GM12878 (cell line): ENCODE results near the gene RIPK3. TPM values are rescaled to one million over a fixed set of nuclear protein-coding genes. Genes with fewer than 3 reads are reported as not detected.

Source experiments
- ATAC-seq: fragments of 200-7000 bp; cut with Tn5 transposase; 3 replicates; pipeline ENCODE4 v1.9.1; 2020; ENCODE audit warnings: mild to moderate bottlenecking, moderate library complexity
- BruUV-seq: library from RNA; stranded (reverse); fragments of 400-500 nt; replicated peaks from 2 replicates; lab custom pipeline; 2021; lab: Mats Ljungman, UMichigan
- CTCF ChIA-PET: fragments of 300-600 bp; sonication (Branson Sonifier 250); formaldehyde crosslinking; extraction: SDS; loops from one replicate; lab custom pipeline; 2021; ENCODE audit warnings: inconsistent platforms; lab: Yijun Ruan, JAX
- POLR2A ChIA-PET: fragments of 350-600 bp; formaldehyde crosslinking; extraction: SDS; loops from one replicate; lab custom pipeline; 2021; ENCODE audit warnings: inconsistent platforms; lab: Charles Lee
- RAD21 ChIA-PET: fragments of 300-600 bp; sonication (Branson Sonifier 250); formaldehyde crosslinking; loops from one replicate; lab custom pipeline; 2023; ENCODE audit warnings: antibody characterized with exemption; ENCODE audit not compliant: unreplicated experiment; lab: Charles Lee
- SMC1A ChIA-PET: fragments of 300-600 bp; sonication (Branson Sonifier 250); formaldehyde crosslinking; loops from one replicate; lab custom pipeline; 2023; ENCODE audit not compliant: unreplicated experiment, uncharacterized antibody; lab: Charles Lee
- DNase-seq: peaks from one replicate; pipeline ENCODE4 v3.0.0-alpha.2; 2011; ENCODE audit warnings: low read depth, low spot score
- FAIRE-seq: peaks from 3 replicates; lab custom pipeline; 2011; peaks lifted over from hg19 to GRCh38; lab: Jason Lieb, UNC
- H2AFZ ChIP-seq: 2 replicates; pipeline ENCODE4 v1.6.0; 2011; ENCODE audit warnings: low read depth, low read length, control low read depth; ENCODE audit not compliant: control insufficient read depth
- H3K27ac ChIP-seq: 2 replicates; pipeline ENCODE4 v1.5.1; 2011; ENCODE audit warnings: control low read depth; ENCODE audit not compliant: control insufficient read depth, insufficient read depth
- H3K27me3 ChIP-seq, 2 experiments: replicated peaks in 1 of 2; 2 replicates each; pipeline versions ENCODE4 v1.6.0 to v1.6.1; 2011; ENCODE audit warnings: low read length in 1 of 2; ENCODE audit not compliant: control insufficient read depth in 2 of 2, insufficient read depth in 2 of 2
- H3K36me3 ChIP-seq, 2 experiments: 2 replicates each; pipeline ENCODE4 v1.5.1; 2011; ENCODE audit warnings: low read length in 1 of 2; ENCODE audit not compliant: control insufficient read depth in 2 of 2, insufficient read depth in 2 of 2
- H3K4me1 ChIP-seq: 2 replicates; pipeline ENCODE4 v1.6.1; 2011; ENCODE audit warnings: mild to moderate bottlenecking, low read length, moderate library complexity, mixed read lengths; ENCODE audit not compliant: control insufficient read depth, insufficient read depth
- H3K4me2 ChIP-seq: 2 replicates; pipeline ENCODE4 v1.6.0; 2011; ENCODE audit warnings: control low read depth; ENCODE audit not compliant: control insufficient read depth, insufficient read depth
- H3K4me3 ChIP-seq: fragments of 200-600 bp; sonication (generic); 2 replicates; pipeline ENCODE4 v1.5.1; 2016
- H3K79me2 ChIP-seq: 2 replicates; pipeline ENCODE4 v1.6.0; 2011; ENCODE audit warnings: low read length; ENCODE audit not compliant: control insufficient read depth, insufficient read depth
- H3K9ac ChIP-seq: 2 replicates; pipeline ENCODE4 v1.8.0; 2011; ENCODE audit warnings: low read length, control low read depth, mixed read lengths; ENCODE audit not compliant: control insufficient read depth, insufficient read depth
- H3K9me3 ChIP-seq: replicated peaks from 3 replicates; pipeline ENCODE4 v1.5.1; 2011; ENCODE audit warnings: mild to moderate bottlenecking, low read length; ENCODE audit not compliant: control insufficient read depth, insufficient read depth
- H4K20me1 ChIP-seq: 2 replicates; pipeline ENCODE4 v1.6.0; 2011; ENCODE audit not compliant: control insufficient read depth, insufficient read depth
- ATF7 ChIP-seq: fragments of 450-650 bp; IDR thresholded peaks from 2 replicates; pipeline ENCODE4 v1.6.1; 2016; ENCODE audit warnings: low read depth, mild to moderate bottlenecking
- CUX1 ChIP-seq: IDR thresholded peaks from 2 replicates; pipeline ENCODE4 v1.6.1; 2012; ENCODE audit warnings: improper control_type of control experiment, low read depth, low read length; ENCODE audit not compliant: insufficient replicate concordance
- IRF3 ChIP-seq: fragments of 450-650 bp; IDR thresholded peaks from 2 replicates; pipeline ENCODE4 v1.6.1; 2014; ENCODE audit warnings: mild to moderate bottlenecking
- MYB ChIP-seq: fragments of 150-350 bp; IDR thresholded peaks from 2 replicates; pipeline ENCODE4 v1.6.1; 2014; ENCODE audit warnings: mild to moderate bottlenecking, low read depth, low read length, borderline replicate concordance
- NFXL1 ChIP-seq: fragments of 450-650 bp; IDR thresholded peaks from 2 replicates; pipeline ENCODE4 v1.6.1; 2017; ENCODE audit warnings: antibody characterized with exemption, mild to moderate bottlenecking, borderline replicate concordance
- NR2C2 ChIP-seq: IDR thresholded peaks from 2 replicates; pipeline ENCODE4 v1.6.1; 2011; ENCODE audit warnings: borderline replicate concordance, low read depth; ENCODE audit not compliant: control insufficient read depth, insufficient read length
- RELA ChIP-seq: fragments of 450-650 bp; IDR thresholded peaks from 2 replicates; pipeline ENCODE4 v1.8.0; 2014; ENCODE audit warnings: borderline replicate concordance; ENCODE audit not compliant: partially characterized antibody
- RUNX3 ChIP-seq: IDR thresholded peaks from 2 replicates; pipeline ENCODE4 v1.6.1; 2012; ENCODE audit warnings: low read length, inconsistent platforms
- SKIL ChIP-seq: fragments of 450-650 bp; IDR thresholded peaks from 2 replicates; pipeline ENCODE4 v1.6.1; 2017; ENCODE audit warnings: mild to moderate bottlenecking, low read depth, inconsistent platforms; ENCODE audit not compliant: poor library complexity, severe bottlenecking
- SMC3 ChIP-seq: IDR thresholded peaks from 2 replicates; pipeline ENCODE4 v1.6.1; 2011; ENCODE audit warnings: low read length, improper control_type of control experiment, borderline replicate concordance
- SUZ12 ChIP-seq: fragments of 200-600 bp; sonication (generic); IDR thresholded peaks from one replicate; pipeline ENCODE4 v1.6.1; 2018; ENCODE audit warnings: antibody characterized with exemption, mild to moderate bottlenecking; ENCODE audit not compliant: unreplicated experiment
- ZBED1 ChIP-seq: IDR thresholded peaks from 2 replicates; pipeline ENCODE4 v1.6.1; 2016; ENCODE audit warnings: borderline replicate concordance
- ZNF622 ChIP-seq: fragments of 450-650 bp; IDR thresholded peaks from 2 replicates; pipeline ENCODE4 v1.6.1; 2017; ENCODE audit warnings: mild to moderate bottlenecking, inconsistent platforms
- WGBS: methylation state at CpG from one replicate; pipeline ENCODE4 v1.1.6; 2016; ENCODE audit warnings: low lambda C conversion rate; ENCODE audit not compliant: insufficient replicate concordance, insufficient coverage; ENCODE audit errors: missing lambda C conversion rate; 5-methylcytosine and 5-hydroxymethylcytosine counted together
- in situ Hi-C: fragments of 300-500 bp; cut with MboI; formaldehyde crosslinking; loops from 9 replicates; pipeline ENCODE4 v1.14.3; 2018; ENCODE audit warnings: mixed read lengths
- intact Hi-C: fragments of 100-400 bp; cut with micrococcal nuclease; formaldehyde crosslinking; loops from one replicate; pipeline ENCODE4 v1.14.2; 2022; ENCODE audit not compliant: unreplicated experiment
- polyA plus RNA-seq, 11 experiments: library from polyadenylated mRNA; depleted of rRNA in 4 of 11; unstranded in 6 of 11; stranded (reverse) in 5 of 11; fragments of >200 nt; fragmentation: Nextera tagmentation in 4 of 11; fragmentation: Illumina TruSeq in 1 of 11; extraction: Ambion mirVana in 4 of 11; extraction: Trizol in 1 of 11; gene quantifications; 1 replicate in 1 of 11; 2 replicates in 10 of 11; pipeline versions ENCODE4 v1.2.1 to v1.2.3, GENCODE V29; 2011 to 2016; ENCODE audit warnings: inconsistent platforms in 2 of 11, missing spikeins in 2 of 11, low read depth in 1 of 11
- total RNA-seq, 4 experiments: library from RNA; depleted of rRNA in 3 of 4; stranded (reverse); fragments of >200 nt in 3 of 4; fragmentation: Illumina TruSeq in 1 of 4; extraction: Trizol in 1 of 4; gene quantifications; 2 replicates each; pipeline versions ENCODE4 v1.2.1 to v1.2.3, GENCODE V29; 2013 to 2021

RIPK3 gene
- total and polyA plus RNA-seq, 10 of the 15 experiments (the other 5 are each of a cell fraction or from before 2014, with no cell fraction given), result 2.0 to 13.6 (median 8.1) TPM

- intact Hi-C loops (no loop called here), in situ Hi-C loops (no loop called here)
- H3K4me3 ChIP-seq, result no peak overlapping the region
- TF ChIP-seq CUX1 (no peak), RELA (no peak), ZBED1 (no peak), SKIL (no peak), SMC3 (no peak), SUZ12 (no peak), IRF3 (no peak), ATF7 (no peak), ZNF622 (no peak), RUNX3 (no peak), NFXL1 (no peak), NR2C2 (no peak), MYB (no peak)
- ChIA-PET CTCF (interaction anchor here (0.6 to 13.4 kb wide), 6 partner anchors 11 to 76 kb away, joined by 3 to 269 read pairs (median 9); partner anchors contain the start of genes CIDEB, MDP1, RABGGTA and TINF2), RAD21 (interaction anchor here (1.0 to 3.0 kb wide), 4 partner anchors 8 to 49 kb away, joined by 3 to 16 read pairs (median 10); partner anchors contain the start of genes CIDEB, DHRS1, NOP9 and TINF2), SMC1A (interaction anchor here (0.7 to 3.0 kb wide), 6 partner anchors 8 to 140 kb away, joined by 3 to 14 read pairs (median 6); partner anchors contain the start of genes DHRS1, NOP9, RABGGTA and TINF2), POLR2A (interaction anchor here (1.0 to 1.7 kb wide), 3 partner anchors 11 to 51 kb away, joined by 3 to 4 read pairs (median 3); no protein-coding TSS in a partner anchor)
- H3K9ac ChIP-seq, result no peak overlapping the region
- no peak overlapping the region for H3K27ac ChIP-seq
- H3K27me3 ChIP-seq, result no peaks in the 10 kb centered on the region
- H2AFZ ChIP-seq, result no peak overlapping the region
- H3K9me3 ChIP-seq, result no peaks in the 10 kb centered on the region
- FAIRE-seq, result no peak
- no TSS peak for BruUV-seq
- peaks cover 13 to 37% of the 10 kb centered on the region in 2 experiments for H3K36me3 ChIP-seq
- no peak for ATAC-seq
- 100% methylated on average over 3 of the region's 3 CpGs for WGBS
- H4K20me1 ChIP-seq, result no peaks in the 10 kb centered on the region
- no peak overlapping the region for H3K4me2 ChIP-seq
- peaks cover 19% of the 10 kb centered on the region for H3K4me1 ChIP-seq
- no peak for DNase-seq
- no peaks in the 10 kb centered on the region; the same call in 1 of the 2 replicates for H3K79me2 ChIP-seq
Measured at GRCh38 chr14:24291446-24292117, 48.2 kb downstream of the RIPK3 start.
